B cell (primary cell): ENCODE measurements around the gene SRGAP2C. TPM values are rescaled to one million over a fixed set of nuclear protein-coding genes. Genes with fewer than 3 reads are reported as not detected.
"Not testable (repeated sequence)": the region's sequence is repeated elsewhere in the genome, so short reads cannot be mapped to it uniquely, and the experiment has no call there.

Experiments
- ATAC-seq: fragments of 200-7000 bp; cut with Tn5 transposase; one replicate; pipeline ENCODE4 v1.10.0; 2021; ENCODE audit warnings: low read depth, mild to moderate bottlenecking, moderate number of reproducible peaks, moderate library complexity
- CTCF ChIA-PET: fragments of 350-600 bp; sonication (Branson Sonifier 250); formaldehyde crosslinking; loops from one replicate; lab custom pipeline; 2021; ENCODE audit warnings: antibody characterized with exemption, inconsistent platforms; lab: Charles Lee
- POLR2A ChIA-PET: fragments of 350-600 bp; sonication (Branson Sonifier 250); formaldehyde crosslinking; loops from one replicate; lab custom pipeline; 2021; ENCODE audit warnings: antibody characterized with exemption; lab: Charles Lee
- DNase-seq: peaks from one replicate; pipeline ENCODE4 v3.0.0; 2013
- H2AFZ ChIP-seq: 2 replicates; pipeline ENCODE4 v1.6.1; 2012; ENCODE audit warnings: mild to moderate bottlenecking, low read depth, low read length; ENCODE audit not compliant: insufficient read depth, poor library complexity, severe bottlenecking
- H3K27ac ChIP-seq, 2 donors: 1 replicate in 1 of 2; 2 replicates in 1 of 2; pipeline ENCODE4 v1.5.1; 2012 to 2013; ENCODE audit warnings: low read length in 2 of 2, mild to moderate bottlenecking in 2 of 2, moderate library complexity in 1 of 2
- H3K27me3 ChIP-seq, 4 experiments: fragments of 200-600 bp in 1 of 4; sonication (generic) in 1 of 4; replicated peaks in 1 of 4; 1 replicate in 2 of 4; 2 replicates in 2 of 4; pipeline versions ENCODE4 v1.6.1 to v1.7.0; 2013 to 2016; ENCODE audit warnings: low read length in 3 of 4, mild to moderate bottlenecking in 2 of 4, mixed read lengths in 1 of 4, moderate library complexity in 1 of 4; ENCODE audit not compliant: insufficient read depth in 4 of 4, control insufficient read depth in 3 of 4; ENCODE audit errors: control extremely low read depth in 1 of 4
- H3K36me3 ChIP-seq, 2 experiments: replicated peaks in 1 of 2; 1 replicate in 1 of 2; 2 replicates in 1 of 2; pipeline versions ENCODE4 v1.6.1 to v1.7.1; 2013; ENCODE audit warnings: low read length in 1 of 2; ENCODE audit not compliant: insufficient read depth in 2 of 2, control insufficient read depth in 1 of 2; ENCODE audit errors: control extremely low read depth in 1 of 2, extremely low read depth in 1 of 2
- H3K4me1 ChIP-seq, 2 donors: fragments of 200-600 bp in 1 of 2; sonication (generic) in 1 of 2; 1 replicate in 1 of 2; 2 replicates in 1 of 2; pipeline versions ENCODE4 v1.5.1 to v1.6.1; 2013 to 2017; ENCODE audit warnings: low read length in 2 of 2; ENCODE audit not compliant: control insufficient read depth in 2 of 2, insufficient read depth in 2 of 2
- H3K4me2 ChIP-seq: replicated peaks from 2 replicates; pipeline ENCODE3; 2012; ENCODE audit warnings: mild to moderate bottlenecking, low read depth, low read length; ENCODE audit not compliant: poor library complexity, severe bottlenecking
- H3K4me3 ChIP-seq, 5 experiments: fragments of 200-600 bp in 1 of 5; sonication (generic) in 1 of 5; 1 replicate in 3 of 5; 2 replicates in 2 of 5; pipeline versions ENCODE4 v1.5.1 to v1.7.0; 2011 to 2016; ENCODE audit warnings: low read length in 4 of 5, mild to moderate bottlenecking in 4 of 5, low read depth in 2 of 5, control low read depth in 1 of 5, moderate library complexity in 1 of 5; ENCODE audit not compliant: insufficient read depth in 1 of 5; ENCODE audit errors: control extremely low read depth in 1 of 5, extremely low read depth in 1 of 5
- H3K79me2 ChIP-seq: fragments of 200-600 bp; sonication (generic); one replicate; pipeline ENCODE4 v1.6.0; 2016; ENCODE audit warnings: low read length; ENCODE audit not compliant: control insufficient read depth, insufficient read depth
- H3K9ac ChIP-seq: fragments of 200-600 bp; sonication (generic); 2 replicates; pipeline ENCODE4 v1.6.1; 2017; ENCODE audit warnings: mild to moderate bottlenecking, low read length, moderate library complexity
- H3K9me3 ChIP-seq, 3 donors: one replicate each; pipeline versions ENCODE4 v1.6.1 to v1.7.1; 2013; ENCODE audit warnings: low read length in 2 of 3; ENCODE audit not compliant: control insufficient read depth in 2 of 3, insufficient read depth in 1 of 3; ENCODE audit errors: control extremely low read depth in 1 of 3
- H4K20me1 ChIP-seq: 2 replicates; pipeline ENCODE4 v1.6.0; 2012; ENCODE audit warnings: mild to moderate bottlenecking, low read length; ENCODE audit not compliant: insufficient read depth, control insufficient read depth, poor library complexity, severe bottlenecking
- H3K27ac Mint-ChIP-seq: one replicate; pipeline ENCODE4 v1.8.0; 2021; ENCODE audit warnings: mixed read lengths
- H3K27me3 Mint-ChIP-seq: one replicate; pipeline ENCODE4 v1.8.0; 2021; ENCODE audit warnings: mixed read lengths
- H3K4me1 Mint-ChIP-seq: one replicate; pipeline ENCODE4 v1.8.0; 2021; ENCODE audit warnings: mixed read lengths
- H3K4me3 Mint-ChIP-seq: one replicate; pipeline ENCODE4 v1.8.0; 2021; ENCODE audit warnings: mixed read lengths
- H3K9me3 Mint-ChIP-seq: one replicate; pipeline ENCODE4 v1.8.0; 2022; ENCODE audit warnings: mixed read lengths; ENCODE audit not compliant: insufficient read depth
- WGBS: methylation state at CpG from one replicate; pipeline ENCODE4 v1.1.5; 2013; ENCODE audit warnings: missing lambda C conversion rate; ENCODE audit not compliant: insufficient coverage; 5-methylcytosine and 5-hydroxymethylcytosine counted together
- intact Hi-C: fragments of 100-400 bp; cut with micrococcal nuclease; formaldehyde crosslinking; loops from one replicate; pipeline ENCODE4 v1.10.0; 2022
- polyA plus RNA-seq: library from polyadenylated mRNA; depleted of rRNA; stranded (reverse); fragments of >200 nt; gene quantifications from 2 replicates; pipeline ENCODE4 v1.2.3, GENCODE V29; 2012
- total RNA-seq, 2 donors: library from RNA; stranded (reverse); fragments of 120-200 nt in 1 of 2; gene quantifications; 1 replicate in 1 of 2; 2 replicates in 1 of 2; pipeline versions ENCODE4 v1.2.3 to v1.2.4, GENCODE V29; 2013 to 2022

SRGAP2C gene
- total and polyA plus RNA-seq, 2 donors (not counting 1 experiment from before 2014, with no cell fraction given) = 2.2 to 40.7 TPM

- H3K4me2 ChIP-seq, H3K9me3 Mint-ChIP-seq, H4K20me1 ChIP-seq, H3K4me1 ChIP-seq, H3K9me3 ChIP-seq, H3K27ac Mint-ChIP-seq, intact Hi-C loops, DNase-seq, POLR2A ChIA-PET, H3K27me3 Mint-ChIP-seq, CTCF ChIA-PET, H3K4me1 Mint-ChIP-seq, H3K27me3 ChIP-seq, H3K4me3 ChIP-seq, H3K36me3 ChIP-seq, H3K9ac ChIP-seq, H3K27ac ChIP-seq, H2AFZ ChIP-seq, H3K4me3 Mint-ChIP-seq, H3K79me2 ChIP-seq: not testable (repeated sequence)
- no CpG with 5 or more reads among the region's 5 CpGs for WGBS
- peak; percentile 67 for ATAC-seq
These were observed 29.9 kb downstream of the SRGAP2C start for GRCh38 chr1:121214544-121215156.

- H3K4me1 Mint-ChIP-seq, H2AFZ ChIP-seq, H3K27ac ChIP-seq, H3K27me3 Mint-ChIP-seq, H3K9me3 ChIP-seq, ATAC-seq, H3K9ac ChIP-seq, H3K4me3 ChIP-seq, H3K4me3 Mint-ChIP-seq, H3K4me1 ChIP-seq, H3K4me2 ChIP-seq, H3K27ac Mint-ChIP-seq, POLR2A ChIA-PET, H3K9me3 Mint-ChIP-seq, DNase-seq, H3K36me3 ChIP-seq, H3K27me3 ChIP-seq, CTCF ChIA-PET, H3K79me2 ChIP-seq, H4K20me1 ChIP-seq, intact Hi-C loops: not testable (repeated sequence)
- no CpG with 5 or more reads among the region's 1 CpG for WGBS
These were observed 31.1 kb downstream of the SRGAP2C start for GRCh38 chr1:121215699-121216417.

DNA sequence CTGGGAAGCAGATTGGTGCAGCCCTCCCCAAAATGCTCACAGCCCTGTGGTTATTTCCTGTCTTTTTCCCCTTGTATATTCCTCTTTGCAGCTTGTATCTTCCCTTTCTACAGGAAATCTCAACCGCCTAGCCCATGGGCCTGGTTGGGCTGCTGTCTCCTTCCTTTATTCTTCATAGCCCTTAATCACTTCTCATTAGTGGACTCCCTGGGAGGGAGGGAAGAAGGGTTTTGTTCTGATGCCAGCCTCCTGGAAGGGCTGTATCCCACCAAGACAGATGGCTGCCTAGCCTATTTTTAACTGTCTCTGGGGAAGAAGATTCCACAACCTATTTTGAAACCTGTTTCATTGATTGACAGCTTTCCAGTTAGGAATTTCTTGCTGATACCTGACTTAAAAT lies 31.9 kb downstream of the SRGAP2C start:
- ATAC-seq, DNase-seq, H3K27ac ChIP-seq: not testable (repeated sequence)

GRCh38 chr1:121221770-121222169 lies 37.0 kb downstream of the SRGAP2C start:
- H3K27me3 Mint-ChIP-seq, H3K4me3 ChIP-seq, H3K27ac ChIP-seq, H3K79me2 ChIP-seq, H3K4me3 Mint-ChIP-seq, H3K9ac ChIP-seq, POLR2A ChIA-PET, intact Hi-C loops, H3K9me3 ChIP-seq, H4K20me1 ChIP-seq, H3K4me2 ChIP-seq, H3K27me3 ChIP-seq, H2AFZ ChIP-seq, CTCF ChIA-PET, H3K36me3 ChIP-seq, H3K9me3 Mint-ChIP-seq: not testable (repeated sequence)
- peaks cover 4 to 10% of the 10 kb centered on the region in 2 donors for H3K4me1 ChIP-seq
- H3K4me1 Mint-ChIP-seq = peaks cover 11% of the 10 kb centered on the region
- DNase-seq = peak; percentile 68
- WGBS = no CpG with 5 or more reads among the region's 1 CpG
- peak; percentile 51 for ATAC-seq
- H3K27ac Mint-ChIP-seq = peak overlapping the region; percentile 56

More for the DNA sequence above, 31.9 kb downstream of the SRGAP2C start:
- H3K9ac ChIP-seq, H3K79me2 ChIP-seq, H3K9me3 Mint-ChIP-seq, POLR2A ChIA-PET, H2AFZ ChIP-seq, H3K27me3 ChIP-seq, H3K4me3 Mint-ChIP-seq, H3K4me3 ChIP-seq, H3K27me3 Mint-ChIP-seq, intact Hi-C loops, H3K36me3 ChIP-seq, H3K4me1 ChIP-seq, CTCF ChIA-PET, H4K20me1 ChIP-seq, H3K9me3 ChIP-seq, H3K4me1 Mint-ChIP-seq, H3K27ac Mint-ChIP-seq, H3K4me2 ChIP-seq: not testable (repeated sequence)
- no CpG with 5 or more reads among the region's 1 CpG for WGBS
